Lower leg skin (tissue), 4 donors: ENCODE measurements around the gene TNIK. TPM values are rescaled to one million over a fixed set of nuclear protein-coding genes. Genes with fewer than 3 reads are reported as not detected.

Experiments used
- DNase-seq, 2 donors: peaks; one replicate each; pipeline ENCODE4 v3.0.0-alpha.2; 2019; ENCODE audit warnings: low spot score in 2 of 2
- H3K4me3 ChIP-seq: fragments of 200-600 bp; sonication (generic); 2 replicates; pipeline ENCODE4 v1.5.1; 2017; ENCODE audit warnings: mild to moderate bottlenecking, low read depth; ENCODE audit not compliant: poor library complexity, severe bottlenecking
- CTCF ChIP-seq, 3 donors: fragments of 450-650 bp; IDR thresholded peaks; one replicate each; pipeline ENCODE4 v1.5.1; 2016; ENCODE audit warnings: antibody characterized with exemption in 3 of 3, mild to moderate bottlenecking in 3 of 3, moderate library complexity in 2 of 3
- POLR2A ChIP-seq, 2 donors: fragments of 450-650 bp; IDR thresholded peaks; one replicate each; pipeline ENCODE4 v1.6.1; 2016 to 2017; ENCODE audit warnings: antibody characterized with exemption in 2 of 2, mild to moderate bottlenecking in 1 of 2, moderate library complexity in 1 of 2
- WGBS, 2 donors: methylation state at CpG; one replicate each; pipeline ENCODE4 v1.1.5; 2018; 5-methylcytosine and 5-hydroxymethylcytosine counted together
- intact Hi-C: fragments of 100-400 bp; cut with DNase I; formaldehyde crosslinking; loops from one replicate; pipeline ENCODE4 v1.15.0; 2023; ENCODE audit warnings: low total_unique reads
- total RNA-seq, 4 donors: library from RNA; depleted of rRNA; stranded (reverse); fragments of >200 nt; gene quantifications; one replicate each; pipeline ENCODE4 v1.1.0, GENCODE V29; 2016

The TNIK gene
- total RNA-seq, 4 donors from 2014 or later = 0.72 to 4.7 (median 2.4) TPM

GRCh38 chr3:171116824-171117395 is 343.3 kb downstream of the TNIK start:
- TF ChIP-seq CTCF (IDR thresholded peaks at IDR 0.05) (no peak), POLR2A (IDR thresholded peaks at IDR 0.05) (no peak)
- WGBS, 2 donors = 84 to 85% methylated on average over 2 of the region's 2 CpGs
- no peak overlapping the region for H3K4me3 ChIP-seq
- DNase-seq = no peak
- intact Hi-C loops = no loop called here

- DNase-seq = no peak
- intact Hi-C loops = no loop called here
- H3K4me3 ChIP-seq = no peak overlapping the region
- TF ChIP-seq POLR2A (IDR thresholded peaks at IDR 0.05) = no peak
- TF ChIP-seq CTCF (IDR thresholded peaks at IDR 0.05) = no peak
Observed at GRCh38 chr3:171116365-171116764, 343.8 kb downstream of the TNIK start.

- intact Hi-C loops = no loop called here
- H3K4me3 ChIP-seq = no peak overlapping the region
- 44 to 73% methylated on average over 2 of the region's 2 CpGs for WGBS, 2 donors
- DNase-seq = no peak
- TF ChIP-seq POLR2A (IDR thresholded peaks at IDR 0.05) (no peak), CTCF (IDR thresholded peaks at IDR 0.05) (no peak)
Observed at GRCh38 chr3:171115667-171116066, 344.5 kb downstream of the TNIK start.

- 69 to 74% methylated on average over 3 of the region's 3 CpGs for WGBS, 2 donors
- no peak overlapping the region for H3K4me3 ChIP-seq
- DNase-seq = no peak
- intact Hi-C loops = no loop called here
- no peak for TF ChIP-seq POLR2A (IDR thresholded peaks at IDR 0.05)
- no peak for TF ChIP-seq CTCF (IDR thresholded peaks at IDR 0.05)
Observed at GRCh38 chr3:171113716-171114115, 346.5 kb downstream of the TNIK start.

- TF ChIP-seq POLR2A (IDR thresholded peaks at IDR 0.05) (no peak), CTCF (IDR thresholded peaks at IDR 0.05) (no peak)
- no peak for DNase-seq
- H3K4me3 ChIP-seq = no peak overlapping the region
- intact Hi-C loops = no loop called here
- 85 to 88% methylated on average over 4 of the region's 4 CpGs for WGBS, 2 donors
Observed at GRCh38 chr3:171110715-171111114, 349.5 kb downstream of the TNIK start.

- no peak for DNase-seq
- WGBS, 2 donors = 52 to 58% methylated on average over 4 of the region's 4 CpGs
- H3K4me3 ChIP-seq = no peak overlapping the region
- no peak for TF ChIP-seq CTCF (IDR thresholded peaks at IDR 0.05)
- TF ChIP-seq POLR2A (IDR thresholded peaks at IDR 0.05) = no peak
- intact Hi-C loops = no loop called here
Observed at GRCh38 chr3:171108066-171108465, 352.1 kb downstream of the TNIK start.
